Keratinocyte (primary cell): ENCODE measurements around the gene DYNLT2. TPM values are rescaled to one million over a fixed set of nuclear protein-coding genes. Genes with fewer than 3 reads are reported as not detected.
A peak's percentile ranks its signal among the peaks of the same experiment; 100 is the strongest.
"Not testable (repeated sequence)": the region's sequence is repeated elsewhere in the genome, so short reads cannot be mapped to it uniquely, and the experiment has no call there.

Experiments
- DNase-seq: peaks from one replicate; pipeline ENCODE4 v3.0.0-alpha.2; 2011; ENCODE audit warnings: low read depth, missing footprints, low spot score
- FAIRE-seq: peaks from 2 replicates; lab custom pipeline; 2011; peaks lifted over from hg19 to GRCh38; lab: Jason Lieb, UNC
- H2AFZ ChIP-seq: 2 replicates; pipeline ENCODE4 v1.6.0; 2012; ENCODE audit warnings: low read length, control low read depth, inconsistent platforms; ENCODE audit not compliant: control insufficient read depth
- H3K27ac ChIP-seq: 2 replicates; pipeline ENCODE4 v1.5.1; 2011; ENCODE audit warnings: low read length; ENCODE audit not compliant: control insufficient read depth, insufficient read depth
- H3K27me3 ChIP-seq: 3 replicates; pipeline ENCODE4 v1.6.0; 2011; ENCODE audit warnings: low read length; ENCODE audit not compliant: control insufficient read depth, insufficient read depth; ENCODE audit errors: extremely low read depth
- H3K36me3 ChIP-seq, 2 experiments: 2 replicates in 1 of 2; 3 replicates in 1 of 2; pipeline ENCODE4 v1.5.1; 2011; ENCODE audit warnings: low read length in 2 of 2, mild to moderate bottlenecking in 1 of 2; ENCODE audit not compliant: control insufficient read depth in 2 of 2, insufficient read depth in 2 of 2; ENCODE audit errors: extremely low read depth in 1 of 2
- H3K4me1 ChIP-seq: 3 replicates; pipeline ENCODE4 v1.5.1; 2011; ENCODE audit warnings: low read length; ENCODE audit not compliant: control insufficient read depth, insufficient read depth; ENCODE audit errors: extremely low read depth
- H3K4me2 ChIP-seq: 3 replicates; pipeline ENCODE4 v1.6.0; 2011; ENCODE audit warnings: low read depth, low read length; ENCODE audit not compliant: control insufficient read depth, insufficient read depth; ENCODE audit errors: extremely low read depth
- H3K4me3 ChIP-seq, 3 experiments: fragments of 200-600 bp in 1 of 3; sonication (generic) in 1 of 3; 2 replicates in 2 of 3; 3 replicates in 1 of 3; pipeline ENCODE4 v1.5.1; 2011 to 2016; ENCODE audit warnings: low read length in 3 of 3, mild to moderate bottlenecking in 3 of 3, control low read depth in 2 of 3, inconsistent platforms in 1 of 3, low read depth in 1 of 3, mixed read lengths in 1 of 3, mixed run types in 1 of 3, moderate library complexity in 1 of 3; ENCODE audit not compliant: control insufficient read depth in 2 of 3, insufficient read depth in 2 of 3; ENCODE audit errors: extremely low read depth in 1 of 3
- H3K79me2 ChIP-seq: 2 replicates; pipeline ENCODE4 v1.6.0; 2012; ENCODE audit warnings: low read length; ENCODE audit not compliant: control insufficient read depth, insufficient read depth
- H3K9ac ChIP-seq: 3 replicates; pipeline ENCODE4 v1.6.0; 2011; ENCODE audit warnings: low read length; ENCODE audit not compliant: control insufficient read depth, insufficient read depth; ENCODE audit errors: extremely low read depth
- H3K9me1 ChIP-seq: 3 replicates; pipeline ENCODE4 v1.6.0; 2011; ENCODE audit warnings: low read length; ENCODE audit not compliant: control insufficient read depth, insufficient read depth; ENCODE audit errors: extremely low read depth
- H3K9me3 ChIP-seq: 2 replicates; pipeline ENCODE4 v1.5.1; 2012; ENCODE audit warnings: low read depth, low read length; ENCODE audit not compliant: control insufficient read depth
- H4K20me1 ChIP-seq: 3 replicates; pipeline ENCODE4 v1.6.0; 2011; ENCODE audit warnings: low read length; ENCODE audit not compliant: control insufficient read depth, insufficient read depth; ENCODE audit errors: extremely low read depth
- EZH2 ChIP-seq: IDR thresholded peaks from one replicate; pipeline ENCODE4 v1.6.1; 2012; ENCODE audit warnings: inconsistent platforms, mild to moderate bottlenecking, low read length, moderate library complexity
- dilution Hi-C: fragments of 300-500 bp; cut with MboI; formaldehyde crosslinking; loops from one replicate; pipeline ENCODE4 v1.7.0; 2020; ENCODE audit warnings: low sequenced_read_pairs; ENCODE audit not compliant: extremely low pct_ligation_motif_present
- polyA plus RNA-seq, 5 experiments: library from polyadenylated mRNA; depleted of rRNA in 3 of 5; stranded (reverse) in 3 of 5; stranded (forward) in 1 of 5; unstranded in 1 of 5; fragments of >200 nt; gene quantifications; 1 replicate in 1 of 5; 2 replicates in 3 of 5; 3 replicates in 1 of 5; pipeline versions ENCODE4 v1.2.1 to v1.2.3, GENCODE V29; 2011 to 2012; ENCODE audit warnings: missing spikeins in 2 of 5, low read depth in 1 of 5, low replicate concordance in 1 of 5
- TF ChIP-seq, protein P1 (sequence below), 3 experiments: IDR thresholded peaks in 1 of 3; conservative IDR thresholded peaks in 1 of 3; optimal IDR thresholded peaks in 1 of 3; 2 replicates in 2 of 3; 3 replicates in 1 of 3; pipeline versions ENCODE3 to v1.5.1; 2011; ENCODE audit warnings: low read length in 3 of 3, mild to moderate bottlenecking in 3 of 3, moderate library complexity in 2 of 3, control low read depth in 1 of 3, inconsistent platforms in 1 of 3; ENCODE audit not compliant: insufficient read depth in 2 of 3; ENCODE audit errors: extremely low read depth in 1 of 3

The DYNLT2 gene
- polyA plus RNA-seq, 1 donor (not counting 4 experiments of a cell fraction or from before 2014, with no cell fraction given) = 0.58 TPM

DNA sequence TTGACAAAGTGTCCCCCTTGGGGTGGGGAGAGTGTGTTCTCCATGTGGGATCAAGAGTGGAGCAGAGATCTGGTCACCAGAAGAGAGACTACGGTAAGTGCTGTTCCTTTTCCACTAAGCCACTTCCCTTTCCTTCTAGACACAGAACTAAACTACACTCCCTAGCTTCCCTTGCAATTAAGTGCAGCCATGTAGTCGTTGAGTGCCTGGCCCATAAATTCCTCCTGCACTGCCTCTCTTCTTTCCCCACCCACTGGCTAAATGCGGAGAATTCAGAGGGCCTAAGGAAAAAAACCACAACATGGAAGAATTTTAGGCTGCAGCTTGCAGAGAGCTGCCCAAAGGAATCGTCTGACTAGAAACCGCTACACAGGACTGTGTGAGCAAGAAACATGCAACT is 51.1 kb downstream of the DYNLT2 start:
- Histone ChIP-seq H3K4me3 (peak overlapping the region in 2 of 3 experiments; percentile 91 to 94), H2AFZ (no peak overlapping the region), H3K9me1 (no peaks in the 10 kb centered on the region), H3K79me2 (peaks cover 72% of the 10 kb centered on the region), H3K27me3 (no peaks in the 10 kb centered on the region), H4K20me1 (no peaks in the 10 kb centered on the region), H3K9ac (peak overlapping the region; percentile 91), H3K27ac (no peak overlapping the region), H3K4me1 (peaks cover 38% of the 10 kb centered on the region), H3K36me3 (peaks cover 0 to 3% of the 10 kb centered on the region in 2 experiments), H3K9me3 (no peaks in the 10 kb centered on the region), H3K4me2 (peak overlapping the region; percentile 93)
- dilution Hi-C loops = no loop called here
- no peak for DNase-seq
- FAIRE-seq = no peak
- TF ChIP-seq, protein P1, sequence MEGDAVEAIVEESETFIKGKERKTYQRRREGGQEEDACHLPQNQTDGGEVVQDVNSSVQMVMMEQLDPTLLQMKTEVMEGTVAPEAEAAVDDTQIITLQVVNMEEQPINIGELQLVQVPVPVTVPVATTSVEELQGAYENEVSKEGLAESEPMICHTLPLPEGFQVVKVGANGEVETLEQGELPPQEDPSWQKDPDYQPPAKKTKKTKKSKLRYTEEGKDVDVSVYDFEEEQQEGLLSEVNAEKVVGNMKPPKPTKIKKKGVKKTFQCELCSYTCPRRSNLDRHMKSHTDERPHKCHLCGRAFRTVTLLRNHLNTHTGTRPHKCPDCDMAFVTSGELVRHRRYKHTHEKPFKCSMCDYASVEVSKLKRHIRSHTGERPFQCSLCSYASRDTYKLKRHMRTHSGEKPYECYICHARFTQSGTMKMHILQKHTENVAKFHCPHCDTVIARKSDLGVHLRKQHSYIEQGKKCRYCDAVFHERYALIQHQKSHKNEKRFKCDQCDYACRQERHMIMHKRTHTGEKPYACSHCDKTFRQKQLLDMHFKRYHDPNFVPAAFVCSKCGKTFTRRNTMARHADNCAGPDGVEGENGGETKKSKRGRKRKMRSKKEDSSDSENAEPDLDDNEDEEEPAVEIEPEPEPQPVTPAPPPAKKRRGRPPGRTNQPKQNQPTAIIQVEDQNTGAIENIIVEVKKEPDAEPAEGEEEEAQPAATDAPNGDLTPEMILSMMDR (optimal IDR thresholded peaks at IDR 0.05 in 1 of 3, IDR thresholded peaks at IDR 0.05 in 1 of 3, conservative IDR thresholded peaks at IDR 0.05 in 1 of 3; ENCODE audit: extremely low read depth in 1 of 3, insufficient read depth in 2 of 3, low read length in 3 of 3) = no peak
- TF ChIP-seq EZH2 = no peak

DNA sequence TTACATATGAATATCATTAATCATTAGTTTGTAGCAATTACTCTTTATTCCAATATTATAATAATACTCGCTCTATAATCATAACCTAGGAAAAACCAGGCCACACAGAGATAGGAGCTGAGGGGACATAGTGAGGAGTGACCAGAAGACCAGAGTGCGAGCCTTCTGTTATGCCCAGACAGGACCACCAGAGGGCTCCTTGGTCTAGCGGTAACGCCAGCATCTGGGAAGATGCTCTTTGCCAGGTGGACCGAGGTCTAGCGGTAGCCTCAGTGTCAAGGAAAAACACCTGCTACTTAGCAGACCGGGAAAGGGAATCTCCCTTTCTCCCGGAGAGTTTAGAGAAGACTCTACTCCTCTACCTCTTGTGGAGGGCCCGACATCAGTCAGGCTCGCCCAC is 54.3 kb downstream of the DYNLT2 start:
- H3K79me2 ChIP-seq = peaks cover 55% of the 10 kb centered on the region
- FAIRE-seq, H3K9me1 ChIP-seq, H3K27ac ChIP-seq, H3K27me3 ChIP-seq, H3K36me3 ChIP-seq, H3K9me3 ChIP-seq, H2AFZ ChIP-seq, H3K9ac ChIP-seq, H4K20me1 ChIP-seq, dilution Hi-C loops, H3K4me3 ChIP-seq, H3K4me2 ChIP-seq, DNase-seq: not testable (repeated sequence)
- peaks cover 20% of the 10 kb centered on the region for H3K4me1 ChIP-seq
- TF ChIP-seq, protein P1 (optimal IDR thresholded peaks at IDR 0.05 in 1 of 3, IDR thresholded peaks at IDR 0.05 in 1 of 3, conservative IDR thresholded peaks at IDR 0.05 in 1 of 3; ENCODE audit: extremely low read depth in 1 of 3, insufficient read depth in 2 of 3, low read length in 3 of 3) = peak in 2 of 3 experiments; percentile 21 to 31
